DOHH2 (cell line): ENCODE data around the gene TIMM23.
"Not testable (repeated sequence)": the region's sequence is repeated elsewhere in the genome, so short reads cannot be mapped to it uniquely, and the experiment has no call there.

ENCODE experiments used
- H3F3A ChIP-seq: fragments of 200-600 bp; sonication (generic), shearing (Covaris generic); 2 replicates; pipeline ENCODE4 v1.6.0; 2016; ENCODE audit warnings: antibody characterized with exemption, mild to moderate bottlenecking; ENCODE audit not compliant: control insufficient read depth, insufficient read depth
- H3K27ac ChIP-seq: fragments of 200-600 bp; sonication (generic); 2 replicates; pipeline ENCODE4 v1.5.1; 2014; ENCODE audit warnings: low read depth, mild to moderate bottlenecking, low read length, moderate library complexity
- H3K27me3 ChIP-seq: fragments of 200-600 bp; sonication (generic); 2 replicates; pipeline ENCODE4 v1.6.1; 2014; ENCODE audit warnings: mild to moderate bottlenecking, low read length, mixed read lengths; ENCODE audit not compliant: control insufficient read depth
- H3K36me3 ChIP-seq: fragments of 200-600 bp; sonication (generic); 2 replicates; pipeline ENCODE4 v1.6.1; 2014; ENCODE audit warnings: mild to moderate bottlenecking, low read length, moderate library complexity, mixed read lengths; ENCODE audit not compliant: control insufficient read depth
- H3K4me1 ChIP-seq: fragments of 200-600 bp; sonication (generic); 2 replicates; pipeline ENCODE4 v1.6.1; 2014; ENCODE audit warnings: mild to moderate bottlenecking, low read length, mixed read lengths; ENCODE audit not compliant: control insufficient read depth
- H3K4me2 ChIP-seq: fragments of 200-600 bp; sonication (generic); 2 replicates; pipeline ENCODE4 v1.6.0; 2014; ENCODE audit warnings: mild to moderate bottlenecking, low read length, moderate library complexity
- H3K4me3 ChIP-seq: fragments of 200-600 bp; sonication (generic); 2 replicates; pipeline ENCODE4 v1.5.1; 2014; ENCODE audit warnings: mild to moderate bottlenecking, low read length, mixed read lengths
- H3K79me2 ChIP-seq: fragments of 200-600 bp; sonication (generic); 2 replicates; pipeline ENCODE4 v1.6.1; 2014; ENCODE audit warnings: mild to moderate bottlenecking, low read length, mixed read lengths; ENCODE audit not compliant: control insufficient read depth
- H3K9me2 ChIP-seq: fragments of 200-600 bp; sonication (generic); replicated peaks from 2 replicates; pipeline ENCODE4 v1.6.1; 2014; ENCODE audit warnings: mild to moderate bottlenecking, low read length, mixed read lengths; ENCODE audit not compliant: control insufficient read depth
- H3K9me3 ChIP-seq: fragments of 200-600 bp; sonication (generic); 2 replicates; pipeline ENCODE4 v1.6.1; 2014; ENCODE audit warnings: antibody characterized with exemption, low read length, mixed read lengths; ENCODE audit not compliant: control insufficient read depth, insufficient read depth
- H4K20me1 ChIP-seq: fragments of 200-600 bp; sonication (generic); 2 replicates; pipeline ENCODE4 v1.6.0; 2014; ENCODE audit warnings: low read depth, mild to moderate bottlenecking, antibody characterized with exemption, low read length, moderate library complexity; ENCODE audit not compliant: control insufficient read depth, insufficient read depth
- EZH2phosphoT487 ChIP-seq: fragments of 200-600 bp; sonication (generic); IDR thresholded peaks from 2 replicates; pipeline ENCODE4 v1.6.1; 2017; ENCODE audit warnings: borderline replicate concordance, mild to moderate bottlenecking, antibody characterized with exemption, low read length, moderate library complexity, mixed read lengths
- TF ChIP-seq, protein P1 (sequence below): fragments of 200-600 bp; sonication (generic); IDR thresholded peaks from one replicate; pipeline ENCODE4 v1.5.1; 2014; ENCODE audit warnings: antibody characterized with exemption, mild to moderate bottlenecking, low read depth, low read length; ENCODE audit not compliant: poor library complexity, severe bottlenecking

The TIMM23 gene

DNA sequence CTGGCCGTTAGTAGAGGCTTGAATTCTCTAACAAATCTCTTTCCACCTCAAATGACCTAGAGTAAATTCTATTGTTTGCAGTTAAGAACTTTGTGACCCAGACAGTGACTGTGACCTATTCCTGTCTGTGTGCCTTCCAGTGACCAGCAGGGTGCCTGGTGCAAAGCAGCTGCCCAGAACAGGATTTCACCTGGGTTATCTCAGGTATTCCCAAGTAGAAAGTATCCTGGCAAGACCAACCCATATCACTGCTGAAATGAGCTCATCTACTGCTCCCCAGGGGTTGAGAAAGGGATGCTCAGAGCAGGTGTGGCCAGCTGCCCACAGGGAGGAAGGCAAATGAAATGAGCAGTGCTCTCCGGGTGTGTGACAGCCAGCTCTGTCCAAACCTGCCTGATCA lies 75.9 kb downstream of the TIMM23 start:
- no peaks in the 10 kb centered on the region for H3K9me2 ChIP-seq
- no peak overlapping the region for H3K4me2 ChIP-seq
- no peak overlapping the region for H3K27ac ChIP-seq
- no peaks in the 10 kb centered on the region for H3K4me1 ChIP-seq
- no peaks in the 10 kb centered on the region for H3K79me2 ChIP-seq
- peaks cover 15% of the 10 kb centered on the region for H3K27me3 ChIP-seq
- H3K36me3 ChIP-seq = no peaks in the 10 kb centered on the region
- TF ChIP-seq EZH2phosphoT487 = no peak
- TF ChIP-seq, protein P1, sequence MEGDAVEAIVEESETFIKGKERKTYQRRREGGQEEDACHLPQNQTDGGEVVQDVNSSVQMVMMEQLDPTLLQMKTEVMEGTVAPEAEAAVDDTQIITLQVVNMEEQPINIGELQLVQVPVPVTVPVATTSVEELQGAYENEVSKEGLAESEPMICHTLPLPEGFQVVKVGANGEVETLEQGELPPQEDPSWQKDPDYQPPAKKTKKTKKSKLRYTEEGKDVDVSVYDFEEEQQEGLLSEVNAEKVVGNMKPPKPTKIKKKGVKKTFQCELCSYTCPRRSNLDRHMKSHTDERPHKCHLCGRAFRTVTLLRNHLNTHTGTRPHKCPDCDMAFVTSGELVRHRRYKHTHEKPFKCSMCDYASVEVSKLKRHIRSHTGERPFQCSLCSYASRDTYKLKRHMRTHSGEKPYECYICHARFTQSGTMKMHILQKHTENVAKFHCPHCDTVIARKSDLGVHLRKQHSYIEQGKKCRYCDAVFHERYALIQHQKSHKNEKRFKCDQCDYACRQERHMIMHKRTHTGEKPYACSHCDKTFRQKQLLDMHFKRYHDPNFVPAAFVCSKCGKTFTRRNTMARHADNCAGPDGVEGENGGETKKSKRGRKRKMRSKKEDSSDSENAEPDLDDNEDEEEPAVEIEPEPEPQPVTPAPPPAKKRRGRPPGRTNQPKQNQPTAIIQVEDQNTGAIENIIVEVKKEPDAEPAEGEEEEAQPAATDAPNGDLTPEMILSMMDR = no peak
- H3F3A ChIP-seq = no peaks in the 10 kb centered on the region
- no peak overlapping the region for H3K4me3 ChIP-seq
- H4K20me1 ChIP-seq = no peaks in the 10 kb centered on the region
- H3K9me3 ChIP-seq = no peaks in the 10 kb centered on the region

DNA sequence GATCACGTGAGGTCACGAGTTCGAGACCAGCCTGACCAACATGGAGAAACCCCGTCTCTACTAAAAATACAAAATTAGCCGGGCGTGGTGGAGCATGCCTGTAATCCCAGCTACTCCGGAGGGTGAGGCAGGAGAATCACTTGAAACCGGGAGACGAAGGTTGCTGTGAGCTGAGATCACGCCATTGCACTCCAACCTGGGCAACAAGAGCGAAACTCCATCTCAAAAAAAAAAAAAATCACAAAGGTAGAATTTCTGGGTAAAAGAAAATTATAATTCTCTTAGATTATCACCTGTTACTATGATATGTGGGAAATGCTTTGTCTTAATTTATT lies 77.2 kb downstream of the TIMM23 start:
- not testable (repeated sequence) for H3K9me3 ChIP-seq, H3F3A ChIP-seq, H3K79me2 ChIP-seq, H3K27ac ChIP-seq, H3K9me2 ChIP-seq, H3K4me2 ChIP-seq, H4K20me1 ChIP-seq, H3K4me1 ChIP-seq, H3K4me3 ChIP-seq, H3K36me3 ChIP-seq
- peaks cover 15% of the 10 kb centered on the region for H3K27me3 ChIP-seq

- Histone ChIP-seq H3K79me2 (no peaks in the 10 kb centered on the region), H3K9me2 (no peaks in the 10 kb centered on the region), H3K36me3 (no peaks in the 10 kb centered on the region), H3F3A (no peaks in the 10 kb centered on the region), H3K27me3 (peaks cover 11% of the 10 kb centered on the region; the same call in 1 of the 2 replicates), H3K9me3 (no peaks in the 10 kb centered on the region), H3K27ac (no peak overlapping the region), H3K4me3 (no peak overlapping the region), H3K4me1 (no peaks in the 10 kb centered on the region), H4K20me1 (no peaks in the 10 kb centered on the region), H3K4me2 (no peak overlapping the region)
- no peak for TF ChIP-seq EZH2phosphoT487
- TF ChIP-seq, protein P1 = no peak
These were observed 78.8 kb downstream of the TIMM23 start for GRCh38 chr10:46050941-46051623.

- H3K9me2 ChIP-seq = no peaks in the 10 kb centered on the region
- no peaks in the 10 kb centered on the region for H3K4me1 ChIP-seq
- peaks cover 7% of the 10 kb centered on the region; the same call in 1 of the 2 replicates for H3K27me3 ChIP-seq
- H3F3A ChIP-seq = no peaks in the 10 kb centered on the region
- no peak overlapping the region for H3K4me3 ChIP-seq
- no peak overlapping the region for H3K4me2 ChIP-seq
- no peaks in the 10 kb centered on the region for H3K79me2 ChIP-seq
- TF ChIP-seq, protein P1 = no peak
- TF ChIP-seq EZH2phosphoT487 = no peak
- H3K36me3 ChIP-seq = no peaks in the 10 kb centered on the region
- H3K27ac ChIP-seq = no peak overlapping the region
- no peaks in the 10 kb centered on the region for H3K9me3 ChIP-seq
- no peaks in the 10 kb centered on the region for H4K20me1 ChIP-seq
These were observed 79.9 kb downstream of the TIMM23 start for GRCh38 chr10:46052057-46052790.
